Astrocyte of the spinal cord (primary cell): Measurements from ENCODE around the gene STK32C.

Source experiments
- DNase-seq: peaks from one replicate; pipeline ENCODE4 v3.0.0; 2011; ENCODE audit warnings: low read depth, low spot score
- H3K4me3 ChIP-seq: 2 replicates; pipeline ENCODE4 v1.5.1; 2011; ENCODE audit warnings: low read depth, mild to moderate bottlenecking, low read length, moderate library complexity
- CTCF ChIP-seq: IDR thresholded peaks from 2 replicates; pipeline ENCODE4 v1.5.1; 2012; ENCODE audit warnings: low read depth, mild to moderate bottlenecking, low read length, inconsistent platforms
- in situ Hi-C: cut with HindIII; loops from 2 replicates; pipeline ENCODE4 v1.10.0; 2017; ENCODE audit warnings: low sequenced_read_pairs

STK32C gene

GRCh38 chr10:132306864-132307751 is 642 bp downstream of the STK32C start:
- in situ Hi-C loops: no loop called here
- H3K4me3 ChIP-seq: peak overlapping the region; percentile 42
- no peak for DNase-seq
- TF ChIP-seq CTCF: no peak

GRCh38 chr10:132306343-132306685 is 1.4 kb downstream of the STK32C start:
- in situ Hi-C loops: no loop called here

GRCh38 chr10:132305654-132306342 is 2.0 kb downstream of the STK32C start:
- no peak for DNase-seq
- H3K4me3 ChIP-seq: no peak overlapping the region
- in situ Hi-C loops: no loop called here
- no peak for TF ChIP-seq CTCF

More at GRCh38 chr10:132306343-132306685, 1.4 kb downstream of the STK32C start:
- TF ChIP-seq CTCF: no peak
- no peak for DNase-seq
- no peak overlapping the region for H3K4me3 ChIP-seq

- DNase-seq: no peak
- no peak for TF ChIP-seq CTCF
- H3K4me3 ChIP-seq: no peak overlapping the region
- in situ Hi-C loops: no loop called here
These were observed 2.8 kb downstream of the STK32C start for GRCh38 chr10:132304756-132305509.

- no peak overlapping the region for H3K4me3 ChIP-seq
- in situ Hi-C loops: no loop called here
- no peak for TF ChIP-seq CTCF
- DNase-seq: no peak
These were observed 4.2 kb downstream of the STK32C start for GRCh38 chr10:132303361-132304115.
